Esophagus squamous epithelium (tissue), 4 donors: Measurements from ENCODE around the gene CD58.

Experiments
- CTCF ChIP-seq, 6 experiments: fragments of 450-650 bp in 4 of 6; fragments of 200-600 bp in 2 of 6; sonication (generic) in 2 of 6; IDR thresholded peaks; one replicate each; pipeline ENCODE4 v1.5.1; 2016 to 2019; ENCODE audit warnings: antibody characterized with exemption in 6 of 6, mild to moderate bottlenecking in 4 of 6, moderate library complexity in 4 of 6
- POLR2A ChIP-seq, 4 donors: fragments of 450-650 bp; IDR thresholded peaks; one replicate each; pipeline ENCODE4 v1.6.1; 2017; ENCODE audit warnings: antibody characterized with exemption in 4 of 4, mild to moderate bottlenecking in 4 of 4, moderate library complexity in 3 of 4

- TF ChIP-seq CTCF (IDR thresholded peaks at IDR 0.05) (no peak), POLR2A (IDR thresholded peaks at IDR 0.05) (no peak)
Observed at GRCh38 chr1:116483481-116484309, 87.1 kb downstream of the CD58 start.
